Astrocyte (in vitro differentiated cells and primary cell): ENCODE measurements around the gene DEDD2. TPM values are rescaled to one million over a fixed set of nuclear protein-coding genes. Genes with fewer than 3 reads are reported as not detected.
A peak's percentile ranks its signal among the peaks of the same experiment; 100 is the strongest.

Experiments used
- DNase-seq: peaks from one replicate; pipeline ENCODE4 v3.0.0-alpha.2; 2010; ENCODE audit warnings: low read depth
- FAIRE-seq: peaks from 2 replicates; lab custom pipeline; 2011; peaks lifted over from hg19 to GRCh38; lab: Jason Lieb, UNC
- H2AFZ ChIP-seq: 2 replicates; pipeline ENCODE4 v1.6.0; 2012; ENCODE audit warnings: low read depth, low read length, inconsistent platforms
- H3K27ac ChIP-seq: 2 replicates; pipeline ENCODE4 v1.5.1; 2011; ENCODE audit warnings: low read depth, low read length, inconsistent platforms
- H3K27me3 ChIP-seq: 2 replicates; pipeline ENCODE4 v1.6.0; 2011; ENCODE audit warnings: low read length, inconsistent platforms; ENCODE audit not compliant: insufficient read depth
- H3K36me3 ChIP-seq: 2 replicates; pipeline ENCODE4 v1.5.1; 2011; ENCODE audit warnings: low read length, inconsistent platforms; ENCODE audit not compliant: insufficient read depth
- H3K4me1 ChIP-seq: 2 replicates; pipeline ENCODE4 v1.5.1; 2011; ENCODE audit warnings: low read length, inconsistent platforms; ENCODE audit not compliant: insufficient read depth
- H3K4me2 ChIP-seq: 2 replicates; pipeline ENCODE4 v1.6.0; 2012; ENCODE audit warnings: low read length, inconsistent platforms
- H3K4me3 ChIP-seq: 2 replicates; pipeline ENCODE4 v1.5.1; 2011; ENCODE audit warnings: low read depth, mild to moderate bottlenecking, low read length, inconsistent platforms; ENCODE audit not compliant: insufficient read depth
- H3K79me2 ChIP-seq: 2 replicates; pipeline ENCODE4 v1.6.0; 2012; ENCODE audit warnings: mild to moderate bottlenecking, low read length, inconsistent platforms; ENCODE audit not compliant: insufficient read depth
- H3K9ac ChIP-seq: 2 replicates; pipeline ENCODE4 v1.6.0; 2012; ENCODE audit warnings: mild to moderate bottlenecking, low read length, inconsistent platforms
- H3K9me3 ChIP-seq: 2 replicates; pipeline ENCODE4 v1.5.1; 2012; ENCODE audit warnings: low read depth, mild to moderate bottlenecking, low read length, inconsistent platforms; ENCODE audit not compliant: insufficient read depth
- H4K20me1 ChIP-seq: 2 replicates; pipeline ENCODE4 v1.6.0; 2012; ENCODE audit warnings: low read length, inconsistent platforms; ENCODE audit not compliant: insufficient read depth
- H3K27ac Mint-ChIP-seq: one replicate; pipeline ENCODE4 v1.8.0; 2021; ENCODE audit warnings: mild to moderate bottlenecking, mixed read lengths; ENCODE audit not compliant: unreplicated experiment
- H3K27me3 Mint-ChIP-seq: one replicate; pipeline ENCODE4 v1.8.0; 2021; ENCODE audit warnings: low read depth, mixed read lengths; ENCODE audit not compliant: unreplicated experiment
- H3K36me3 Mint-ChIP-seq: one replicate; pipeline ENCODE4 v1.8.0; 2021; ENCODE audit warnings: low read depth, mixed read lengths; ENCODE audit not compliant: unreplicated experiment
- H3K4me1 Mint-ChIP-seq: one replicate; pipeline ENCODE4 v1.8.0; 2021; ENCODE audit warnings: low read depth, mixed read lengths; ENCODE audit not compliant: unreplicated experiment
- H3K4me3 Mint-ChIP-seq: one replicate; pipeline ENCODE4 v1.8.0; 2021; ENCODE audit warnings: mild to moderate bottlenecking, moderate library complexity, mixed read lengths; ENCODE audit not compliant: unreplicated experiment
- H3K9me3 Mint-ChIP-seq: one replicate; pipeline ENCODE4 v1.8.0; 2021; ENCODE audit warnings: mild to moderate bottlenecking, mixed read lengths; ENCODE audit not compliant: unreplicated experiment
- CTCF ChIP-seq: IDR thresholded peaks from 2 replicates; pipeline ENCODE4 v1.5.1; 2011; ENCODE audit warnings: low read depth, mild to moderate bottlenecking, inconsistent platforms, low read length, moderate library complexity; ENCODE audit not compliant: insufficient read depth
- EZH2 ChIP-seq: IDR thresholded peaks from 2 replicates; pipeline ENCODE4 v1.6.1; 2012; ENCODE audit warnings: mild to moderate bottlenecking, low read length, inconsistent platforms; ENCODE audit not compliant: insufficient read depth
- total RNA-seq: library from RNA; stranded (reverse); gene quantifications from 2 replicates; pipeline ENCODE4 v1.2.1, GENCODE V29; 2021

Gene DEDD2
- total RNA-seq, 1 donor from 2014 or later = 26.1 TPM

- Histone ChIP-seq H3K27ac (no peak overlapping the region), H3K79me2 (peaks cover 17% of the 10 kb centered on the region), H2AFZ (no peak overlapping the region), H4K20me1 (peaks cover 32% of the 10 kb centered on the region), H3K27me3 (no peaks in the 10 kb centered on the region), H3K4me3 (no peak overlapping the region), H3K4me2 (no peak overlapping the region), H3K36me3 (peaks cover 7% of the 10 kb centered on the region), H3K4me1 (no peaks in the 10 kb centered on the region), H3K9me3 (peaks cover 2% of the 10 kb centered on the region), H3K9ac (no peak overlapping the region)
- Mint-ChIP-seq H3K27me3 (peaks cover 3% of the 10 kb centered on the region), H3K4me3 (no peak overlapping the region), H3K36me3 (peaks cover 25% of the 10 kb centered on the region), H3K27ac (no peak overlapping the region), H3K4me1 (peaks cover 6% of the 10 kb centered on the region), H3K9me3 (peaks cover 8% of the 10 kb centered on the region)
- no peak for DNase-seq
- FAIRE-seq = no peak
- TF ChIP-seq EZH2 (no peak), CTCF (no peak)
Observed at GRCh38 chr19:42197375-42197817, 20.1 kb downstream of the DEDD2 start.

- H3K4me2 ChIP-seq = no peak overlapping the region
- peaks cover 8% of the 10 kb centered on the region for H3K9me3 Mint-ChIP-seq
Observed at GRCh38 chr19:42196011-42197001, 21.2 kb downstream of the DEDD2 start.

More at GRCh38 chr19:42196011-42197001, 21.2 kb downstream of the DEDD2 start:
- DNase-seq = no peak
- no peak overlapping the region for H3K27ac Mint-ChIP-seq
- TF ChIP-seq CTCF (no peak), EZH2 (no peak)
- no peak overlapping the region for H3K9ac ChIP-seq
- H2AFZ ChIP-seq = no peak overlapping the region
- H4K20me1 ChIP-seq = peaks cover 22% of the 10 kb centered on the region
- no peaks in the 10 kb centered on the region for H3K4me1 ChIP-seq
- peaks cover 4% of the 10 kb centered on the region for H3K4me1 Mint-ChIP-seq
- peaks cover 2% of the 10 kb centered on the region for H3K9me3 ChIP-seq
- H3K36me3 Mint-ChIP-seq = peaks cover 16% of the 10 kb centered on the region
- peak overlapping the region; percentile 28 for H3K4me3 Mint-ChIP-seq
- H3K27ac ChIP-seq = no peak overlapping the region
- H3K79me2 ChIP-seq = peaks cover 6% of the 10 kb centered on the region
- H3K27me3 Mint-ChIP-seq = peaks cover 7% of the 10 kb centered on the region
- no peak for FAIRE-seq
- no peaks in the 10 kb centered on the region for H3K27me3 ChIP-seq
- no peak overlapping the region for H3K4me3 ChIP-seq
- H3K36me3 ChIP-seq = peaks cover 6% of the 10 kb centered on the region
